HG02759 (cell line): ENCODE measurements around the gene GATA3.

Experiments
- ATAC-seq: cut with Tn5 transposase; IDR thresholded peaks from one replicate; pipeline ENCODE4 v1.9.1; 2021; ENCODE audit warnings: mild to moderate bottlenecking, moderate library complexity; ENCODE audit not compliant: unreplicated experiment

GATA3 gene

GRCh38 chr10:8037941-8038894 lies 16.3 kb upstream of the GATA3 start:
- ATAC-seq, result no peak

- no peak for ATAC-seq
Observed at GRCh38 chr10:8039321-8039881, 15.1 kb upstream of the GATA3 start.

- no peak for ATAC-seq
Observed at GRCh38 chr10:8040651-8041050, 13.8 kb upstream of the GATA3 start.

GRCh38 chr10:8041284-8041991 lies 13.1 kb upstream of the GATA3 start:
- no peak for ATAC-seq

GRCh38 chr10:8041992-8042720 lies 12.3 kb upstream of the GATA3 start:
- ATAC-seq, result no peak

GRCh38 chr10:8042721-8043568 lies 11.5 kb upstream of the GATA3 start:
- ATAC-seq, result no peak

GRCh38 chr10:8043569-8044306 lies 10.8 kb upstream of the GATA3 start:
- no peak for ATAC-seq

- no peak for ATAC-seq
Observed at GRCh38 chr10:8044331-8044907, 10.1 kb upstream of the GATA3 start.

GRCh38 chr10:8044908-8045725 lies 9.4 kb upstream of the GATA3 start:
- no peak for ATAC-seq

- ATAC-seq, result no peak
Observed at GRCh38 chr10:8045726-8046494, 8.6 kb upstream of the GATA3 start.

GRCh38 chr10:8047452-8048280 lies 6.8 kb upstream of the GATA3 start:
- no peak for ATAC-seq

GRCh38 chr10:8048281-8049008 lies 6.0 kb upstream of the GATA3 start:
- no peak for ATAC-seq

GRCh38 chr10:8049045-8049864 lies 5.2 kb upstream of the GATA3 start:
- no peak for ATAC-seq

- no peak for ATAC-seq
Observed at GRCh38 chr10:8049865-8050555, 4.5 kb upstream of the GATA3 start.
